NCI-H2029 treated with DMSO at 0.1 percent for 48 hours (cell line): ENCODE measurements around the gene PRKN.
A peak's percentile ranks its signal among the peaks of the same experiment; 100 is the strongest.

Experiments
- DNase-seq: peaks from one replicate; lab custom pipeline; 2025; lab: John Stamatoyannopoulos, UW

The PRKN gene

DNA sequence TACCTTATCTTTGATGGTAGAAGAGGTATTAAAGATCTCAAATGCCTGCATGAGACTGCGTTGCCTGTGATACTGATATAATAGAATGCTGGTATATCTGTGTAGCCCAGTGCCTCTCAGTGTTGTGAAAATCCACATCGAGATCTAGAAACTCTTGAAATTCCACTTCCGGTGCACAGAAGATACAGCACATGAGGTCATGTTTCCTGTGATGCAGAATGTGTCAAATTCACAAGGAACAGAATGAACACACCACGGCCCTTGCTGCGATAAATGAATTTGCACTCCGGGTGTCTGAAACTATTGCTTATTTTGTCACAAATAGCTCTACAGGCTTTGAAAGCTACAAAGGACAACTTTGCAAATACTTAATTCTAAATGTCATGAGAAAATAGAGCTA lies 765.8 kb downstream of the PRKN start:
- DNase-seq = no peak

DNA sequence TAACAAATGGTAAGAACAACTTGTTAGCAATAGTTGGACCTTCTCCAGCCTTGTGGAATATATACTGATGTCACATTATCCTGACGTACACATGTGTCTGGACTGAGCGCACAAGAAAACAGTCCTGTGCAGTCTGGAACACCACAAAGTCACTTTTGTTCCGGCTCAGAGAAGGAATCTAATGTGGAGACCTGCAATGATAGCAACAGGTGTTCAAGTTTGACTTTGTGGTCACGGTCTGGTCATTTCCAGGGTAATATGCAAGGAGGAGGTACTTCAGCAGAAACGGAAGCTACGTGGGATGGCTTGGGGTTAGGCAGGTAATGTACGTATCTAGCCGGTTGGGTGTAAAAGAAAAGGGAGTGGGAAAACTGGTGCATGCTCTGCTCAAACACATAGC lies 766.5 kb downstream of the PRKN start:
- no peak for DNase-seq

DNA sequence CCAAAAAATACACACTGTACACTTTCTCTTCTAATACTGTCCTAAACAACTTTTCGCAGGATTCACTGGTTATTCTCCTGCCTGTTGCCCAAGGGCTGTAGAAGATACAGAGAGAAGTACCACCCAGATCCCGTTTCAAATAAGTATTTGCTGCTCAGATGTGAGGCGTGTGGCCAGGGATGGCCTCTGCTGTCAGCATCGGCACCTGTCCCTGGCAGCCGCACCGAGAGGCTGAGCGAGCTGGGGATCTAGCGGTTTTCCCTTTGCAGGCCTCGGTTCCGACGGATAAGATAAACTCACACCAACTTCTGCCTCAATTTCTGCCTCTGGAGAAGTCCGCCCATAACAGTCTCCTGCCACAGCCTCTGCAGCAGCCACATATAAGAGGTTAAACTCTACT lies 768.5 kb downstream of the PRKN start:
- no peak for DNase-seq

- DNase-seq = no peak
Measured at GRCh38 chr6:161956082-161956481, 771.5 kb downstream of the PRKN start.

- DNase-seq = no peak
Measured at GRCh38 chr6:161954699-161955276, 772.8 kb downstream of the PRKN start.

- DNase-seq = no peak
Measured at GRCh38 chr6:161954077-161954476, 773.5 kb downstream of the PRKN start.

DNA sequence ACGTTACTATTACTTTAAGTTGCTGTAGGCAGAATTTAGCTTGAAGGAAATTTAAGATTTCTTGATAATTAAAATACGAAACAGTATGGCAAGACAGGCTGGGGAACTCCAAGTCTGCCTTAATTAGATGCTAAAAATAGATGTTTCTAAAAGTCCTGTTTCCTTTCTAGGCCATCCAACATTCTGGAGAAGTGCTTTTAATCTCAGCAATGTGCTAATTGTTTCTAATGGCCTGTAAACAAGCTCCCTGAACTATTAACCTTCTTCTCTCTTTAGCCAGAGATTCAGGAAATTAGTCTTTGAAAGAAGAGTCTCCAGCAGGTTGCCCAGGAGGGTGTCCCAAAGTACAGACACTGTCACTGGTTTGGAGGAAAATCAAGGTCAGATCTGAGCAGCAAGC lies 776.4 kb downstream of the PRKN start:
- no peak for DNase-seq

GRCh38 chr6:161949531-161949930 lies 778.0 kb downstream of the PRKN start:
- no peak for DNase-seq

- no peak for DNase-seq
Measured at GRCh38 chr6:161948462-161948861, 779.1 kb downstream of the PRKN start.

GRCh38 chr6:161947371-161947770 lies 780.2 kb downstream of the PRKN start:
- DNase-seq = no peak

DNA sequence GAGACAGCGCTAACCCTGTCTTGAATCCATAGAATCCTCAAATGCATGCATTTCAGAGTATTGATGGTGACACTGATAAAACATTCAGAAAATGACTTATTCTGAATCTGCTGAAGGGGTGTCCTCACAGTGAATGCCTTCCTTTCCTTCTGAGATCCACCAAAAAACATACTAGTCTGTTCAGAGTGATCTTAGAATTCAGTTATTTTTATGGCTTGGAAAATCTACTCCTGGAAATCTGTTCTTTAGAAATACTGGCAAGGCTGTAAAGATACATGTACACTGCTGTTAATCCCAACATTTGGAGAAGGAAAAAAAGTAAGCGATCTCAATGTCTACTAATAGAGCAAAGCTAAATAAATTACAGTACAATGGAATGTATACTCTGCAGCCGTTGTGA lies 781.1 kb downstream of the PRKN start:
- no peak for DNase-seq

GRCh38 chr6:161943561-161943960 lies 784.0 kb downstream of the PRKN start:
- no peak for DNase-seq

GRCh38 chr6:161941565-161941964 lies 786.0 kb downstream of the PRKN start:
- DNase-seq = no peak

DNA sequence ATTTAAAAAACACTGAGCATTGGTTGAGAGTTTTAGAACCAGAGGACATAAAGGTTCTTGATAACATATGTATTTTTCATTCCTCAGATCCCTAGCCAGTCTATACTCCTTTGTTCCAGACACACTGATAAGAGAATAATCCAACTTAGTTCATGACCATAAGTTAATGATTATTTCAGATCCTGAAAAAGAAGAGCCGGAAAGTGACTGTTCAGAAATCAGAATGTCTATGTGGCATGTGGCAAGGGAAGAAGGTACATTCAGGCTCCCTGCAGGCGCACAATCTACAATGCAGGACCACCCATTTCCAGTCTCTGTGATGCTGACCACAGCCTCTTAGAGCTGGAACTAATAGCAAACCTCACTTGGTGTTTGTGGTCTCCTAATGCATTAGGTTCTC lies 787.0 kb downstream of the PRKN start:
- DNase-seq = no peak

DNA sequence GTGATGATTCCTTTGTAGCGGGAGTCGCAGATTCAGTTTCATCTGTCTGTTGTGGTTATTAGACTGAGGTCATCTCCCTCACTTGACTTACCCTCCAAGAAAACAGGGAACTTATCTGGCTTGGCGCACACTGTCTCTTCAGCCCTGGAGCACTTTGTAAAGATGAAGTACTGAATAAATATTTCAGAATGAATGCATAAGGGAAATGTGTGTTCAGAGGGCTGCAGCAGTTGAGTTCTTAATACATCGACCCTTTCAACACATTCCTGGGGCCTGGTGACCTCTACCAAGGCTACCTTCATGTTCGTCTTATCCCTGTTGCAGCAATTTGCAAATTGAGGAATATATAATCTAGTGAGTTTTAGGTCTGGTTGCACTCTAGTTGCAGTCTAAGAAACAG lies 801.2 kb downstream of the PRKN start:
- no peak for DNase-seq

DNA sequence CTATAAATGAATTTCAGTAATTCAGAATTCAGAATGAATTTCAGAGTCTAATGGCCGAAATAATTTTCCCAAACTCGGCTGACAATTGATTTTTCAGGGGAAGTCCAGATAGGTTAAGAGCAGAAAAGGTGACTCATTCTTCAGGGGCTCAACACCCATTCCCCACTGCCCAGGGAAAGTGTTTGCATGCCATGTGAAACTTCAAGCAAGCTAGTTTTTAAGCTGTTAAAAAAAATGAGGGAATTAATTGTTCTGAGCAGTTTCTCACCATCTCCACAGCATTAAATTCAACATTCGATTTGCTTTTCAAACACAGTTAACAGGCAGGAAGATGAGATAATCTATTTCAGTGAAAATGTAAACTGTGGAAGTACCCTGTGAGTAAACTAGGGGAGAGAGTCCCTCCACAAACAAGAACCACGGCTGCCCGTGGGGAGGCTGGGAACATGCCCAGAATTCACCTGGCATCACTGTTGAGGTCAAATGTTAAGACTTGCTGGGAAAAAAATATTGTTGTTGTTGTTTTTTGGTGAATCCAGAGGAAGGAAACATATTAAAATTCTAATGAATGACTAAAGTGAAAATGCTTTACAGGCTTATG lies 803.0 kb downstream of the PRKN start:
- no peak for DNase-seq

GRCh38 chr6:161922631-161923119 lies 804.9 kb downstream of the PRKN start:
- DNase-seq = peak; percentile 11

GRCh38 chr6:161921602-161922395 lies 805.8 kb downstream of the PRKN start:
- no peak for DNase-seq

DNA sequence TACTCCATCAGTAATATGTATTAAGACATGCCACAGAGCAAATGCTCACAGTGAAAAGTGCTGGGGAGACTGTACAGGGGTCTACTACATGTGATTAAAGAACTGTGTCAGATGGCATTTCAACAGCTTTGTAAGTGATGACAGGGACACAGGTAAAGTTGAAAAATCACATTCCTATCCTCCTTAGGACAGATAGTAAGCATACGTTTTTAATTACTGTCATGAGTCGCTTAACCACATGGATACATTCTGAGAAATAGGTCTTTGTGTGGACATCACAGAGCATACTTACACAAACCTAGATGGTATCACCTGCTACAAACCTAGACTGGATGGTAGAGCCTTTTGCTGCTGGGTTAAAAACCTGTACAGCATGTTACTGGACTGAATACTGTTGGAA lies 807.9 kb downstream of the PRKN start:
- DNase-seq = no peak

DNA sequence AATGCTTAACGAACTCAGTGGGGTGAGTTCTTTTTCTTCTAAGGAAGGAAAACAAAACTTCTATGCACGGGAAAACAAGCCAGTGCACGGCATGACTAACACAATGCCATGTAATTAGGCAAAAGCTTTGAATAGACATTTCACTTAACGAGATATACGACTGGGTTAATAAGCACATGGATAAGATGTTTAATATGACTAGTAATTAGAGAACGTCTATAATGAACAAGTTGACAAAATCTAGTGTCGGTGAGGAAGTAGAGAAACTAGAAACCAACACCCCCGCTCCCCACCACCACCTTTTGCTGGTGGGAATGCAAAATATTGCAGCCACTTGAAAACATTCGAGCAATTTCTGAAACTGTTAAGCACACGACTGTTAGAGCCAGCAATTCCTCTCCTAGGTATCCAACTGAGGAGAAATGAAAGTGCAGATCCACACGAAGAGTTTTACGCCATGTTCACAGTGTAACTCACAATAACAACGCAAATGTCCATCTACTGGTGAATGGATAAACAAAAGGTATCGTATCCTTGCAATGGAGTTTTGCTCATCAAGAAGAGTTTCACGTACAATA lies 808.8 kb downstream of the PRKN start:
- no peak for DNase-seq

DNA sequence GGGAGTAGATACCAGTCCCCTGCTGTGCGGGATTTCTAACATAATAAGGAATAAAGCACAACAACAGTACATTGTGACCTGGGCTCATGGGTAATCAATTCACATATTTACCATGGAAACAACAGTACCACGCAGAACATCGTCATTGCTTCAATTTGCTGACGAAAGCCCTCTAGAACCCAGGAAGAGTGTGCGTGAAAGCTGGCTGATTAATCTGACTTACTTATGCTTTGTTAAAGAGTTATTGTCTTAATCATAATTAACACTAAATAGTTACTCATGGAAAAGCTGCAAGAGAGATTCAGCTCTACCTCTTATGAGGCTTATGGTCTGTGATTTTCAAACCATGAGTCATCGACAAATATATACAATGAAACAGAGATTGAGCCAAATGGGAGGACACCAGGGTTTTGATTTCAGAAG lies 809.4 kb downstream of the PRKN start:
- DNase-seq = no peak

DNA sequence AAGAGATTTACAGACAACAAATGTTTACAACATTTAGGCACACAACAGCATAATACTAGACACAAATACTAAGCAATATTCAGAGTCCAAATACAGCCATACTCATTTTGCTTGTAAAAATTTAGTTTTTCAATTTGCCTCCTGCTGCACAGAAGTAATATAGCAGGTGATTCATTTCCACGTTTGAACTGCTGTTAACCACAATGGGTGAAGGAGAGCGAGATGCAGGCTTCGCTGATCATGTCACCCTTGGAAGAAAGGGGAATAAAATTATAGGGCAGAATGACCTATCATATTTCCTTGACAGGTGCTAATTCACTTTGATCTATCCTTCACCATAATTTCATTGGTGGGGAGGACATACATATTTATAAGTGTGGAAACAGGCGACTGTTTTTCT lies 809.9 kb downstream of the PRKN start:
- DNase-seq = no peak

DNA sequence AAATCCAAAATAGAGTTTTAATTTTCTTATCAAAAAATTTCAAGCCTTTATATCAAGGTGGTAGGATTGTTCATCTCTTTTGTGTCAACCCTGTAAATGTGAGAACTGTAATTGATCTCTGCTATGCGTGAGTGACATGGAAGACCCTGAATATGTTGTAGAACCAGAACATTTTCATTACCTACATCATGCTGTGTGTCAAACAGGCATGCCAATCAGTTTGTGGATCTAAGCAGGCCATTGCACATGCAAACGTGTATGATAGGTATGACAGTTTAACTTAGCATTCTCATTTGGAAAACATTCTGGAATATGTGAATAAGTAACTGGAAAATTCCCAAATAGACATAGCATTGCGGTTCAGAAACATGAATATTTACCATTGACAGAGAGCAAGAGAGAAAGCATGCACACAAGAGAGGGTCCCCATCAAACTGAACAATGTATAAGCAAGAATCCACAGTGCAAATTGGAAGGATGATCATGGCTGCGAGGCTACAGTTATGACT lies 812.1 kb downstream of the PRKN start:
- no peak for DNase-seq
